HG02840 (cell line): ENCODE results near the gene PPIC.

Experiments
- ATAC-seq: cut with Tn5 transposase; IDR thresholded peaks from one replicate; pipeline ENCODE4 v1.9.1; 2021; ENCODE audit warnings: mild to moderate bottlenecking, moderate library complexity, moderate number of reproducible peaks; ENCODE audit not compliant: unreplicated experiment, low FRiP score

Gene PPIC

GRCh38 chr5:123036391-123037103 is at the start of gene PPIC:
PPIC (minus strand) TSS chr5:123036725; CDS start chr5:123036625, 100 bp downstream.
- no peak for ATAC-seq

GRCh38 chr5:123085638-123086286 is 49.2 kb upstream of the PPIC start:
- ATAC-seq, result no peak

- ATAC-seq, result no peak
These were observed 48.4 kb upstream of the PPIC start for GRCh38 chr5:123084730-123085605.

GRCh38 chr5:123083298-123083697 is 46.8 kb upstream of the PPIC start:
- ATAC-seq, result no peak

GRCh38 chr5:123080215-123080614 is 43.7 kb upstream of the PPIC start:
- ATAC-seq, result no peak

- ATAC-seq, result no peak
These were observed 39.1 kb upstream of the PPIC start for GRCh38 chr5:123075521-123076163.

- no peak for ATAC-seq
These were observed 31.9 kb upstream of the PPIC start for GRCh38 chr5:123068368-123068938.

- no peak for ATAC-seq
These were observed 29.5 kb upstream of the PPIC start for GRCh38 chr5:123066016-123066415.

- no peak for ATAC-seq
These were observed 22.9 kb upstream of the PPIC start for GRCh38 chr5:123059455-123059854.

- no peak for ATAC-seq
These were observed 14.7 kb upstream of the PPIC start for GRCh38 chr5:123051206-123051605.

GRCh38 chr5:123047706-123048105 is 11.2 kb upstream of the PPIC start:
- ATAC-seq, result no peak

GRCh38 chr5:123046222-123046621 is 9.7 kb upstream of the PPIC start:
- no peak for ATAC-seq

- ATAC-seq, result no peak
These were observed 8.5 kb upstream of the PPIC start for GRCh38 chr5:123044926-123045617.

GRCh38 chr5:123039673-123040072 is 3.1 kb upstream of the PPIC start:
- ATAC-seq, result no peak

GRCh38 chr5:123037104-123037418 is 536 bp upstream of the PPIC start:
- no peak for ATAC-seq

GRCh38 chr5:123035918-123036390 is 571 bp downstream of the PPIC start:
- ATAC-seq, result no peak

GRCh38 chr5:123035360-123035917 is 1.1 kb downstream of the PPIC start:
- ATAC-seq, result no peak

- no peak for ATAC-seq
These were observed 3.3 kb downstream of the PPIC start for GRCh38 chr5:123033157-123033671.

- ATAC-seq, result no peak
These were observed 8.3 kb downstream of the PPIC start for GRCh38 chr5:123028222-123028621.
